Esophagus (tissue), 2 donors: ENCODE data around the gene GNB1L. TPM values are rescaled to one million over a fixed set of nuclear protein-coding genes. Genes with fewer than 3 reads are reported as not detected.

Source experiments
- H3K27ac ChIP-seq, 2 donors: one replicate each; pipeline ENCODE4 v1.5.1; 2013; ENCODE audit warnings: low read depth in 2 of 2, mild to moderate bottlenecking in 2 of 2, inconsistent platforms in 1 of 2, low read length in 1 of 2, moderate library complexity in 1 of 2
- H3K27me3 ChIP-seq, 2 donors: one replicate each; pipeline ENCODE4 v1.6.1; 2013; ENCODE audit warnings: low read length in 2 of 2, control low read depth in 1 of 2, mild to moderate bottlenecking in 1 of 2; ENCODE audit not compliant: insufficient read depth in 2 of 2, control insufficient read depth in 1 of 2
- H3K36me3 ChIP-seq, 2 donors: one replicate each; pipeline ENCODE4 v1.6.1; 2013; ENCODE audit warnings: low read length in 1 of 2; ENCODE audit not compliant: control insufficient read depth in 2 of 2, insufficient read depth in 2 of 2
- H3K4me1 ChIP-seq, 2 donors: one replicate each; pipeline ENCODE4 v1.6.1; 2013; ENCODE audit warnings: low read length in 1 of 2; ENCODE audit not compliant: control insufficient read depth in 2 of 2, insufficient read depth in 2 of 2
- H3K4me3 ChIP-seq, 2 donors: one replicate each; pipeline ENCODE4 v1.5.1; 2013; ENCODE audit warnings: low read length in 2 of 2, mild to moderate bottlenecking in 2 of 2, low read depth in 1 of 2, moderate library complexity in 1 of 2
- H3K9me3 ChIP-seq, 2 donors: one replicate each; pipeline ENCODE4 v1.6.1; 2013; ENCODE audit warnings: mild to moderate bottlenecking in 2 of 2, low read depth in 1 of 2, low read length in 1 of 2, moderate library complexity in 1 of 2; ENCODE audit not compliant: control insufficient read depth in 2 of 2, insufficient read depth in 1 of 2
- WGBS, 2 donors: extraction: QIAGEN DNeasy Blood & Tissue Kit; methylation state at CpG; one replicate each; pipeline ENCODE4 v1.1.7; 2013; 5-methylcytosine and 5-hydroxymethylcytosine counted together
- polyA plus RNA-seq, 2 donors: library from polyadenylated mRNA; stranded (reverse); fragments of 200-250 nt; gene quantifications; one replicate each; pipeline ENCODE4 v1.2.3, GENCODE V29; 2013
- donor health status: healthy with polysubstance abuse.
- donor health status: Bipolar disorder and iron deficiency.

GNB1L gene
- polyA plus RNA-seq, 2 donors, result 4.7 to 6.6 TPM

DNA sequence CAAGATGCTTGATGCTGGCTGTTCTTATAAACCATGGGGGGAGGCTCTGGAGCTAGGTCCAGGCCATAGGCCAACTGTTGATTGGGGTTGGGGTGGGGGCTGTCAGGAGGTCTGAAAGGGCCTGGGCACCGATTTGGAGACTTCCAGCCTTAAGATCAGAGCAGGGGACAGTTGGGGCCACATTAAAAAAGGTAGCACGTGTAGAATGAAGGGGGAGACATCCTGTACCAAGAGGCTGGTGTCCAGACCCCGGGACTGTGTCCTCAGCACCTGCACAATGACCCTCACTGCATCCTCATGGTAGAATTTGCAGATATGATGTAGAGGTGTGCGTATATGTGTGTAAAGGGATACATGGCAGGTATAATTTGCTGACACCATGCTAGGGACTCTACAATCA lies 106.5 kb downstream of the GNB1L start:
- WGBS, 2 donors, result 75 to 78% methylated on average over 4 of the region's 4 CpGs

DNA sequence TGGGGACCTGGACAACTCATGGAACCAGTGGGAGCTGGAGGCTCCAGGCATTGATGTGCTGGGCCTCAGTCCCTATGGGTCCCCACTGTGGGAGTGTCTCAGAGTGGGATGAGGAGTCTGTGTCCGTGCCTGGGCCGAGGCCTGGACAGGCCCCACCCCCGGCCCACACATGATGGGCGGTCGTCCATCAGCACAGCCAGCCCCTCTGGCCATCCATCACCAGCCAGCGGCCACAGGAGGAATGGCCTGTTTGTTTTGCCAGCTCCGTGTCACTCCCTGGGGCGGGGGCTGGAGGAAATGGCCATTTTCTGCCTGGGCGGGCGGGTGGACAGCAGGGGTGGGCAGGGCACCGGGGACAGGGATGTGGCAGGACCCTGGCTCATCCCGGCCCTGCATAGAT lies 107.1 kb downstream of the GNB1L start:
- no peaks in the 10 kb centered on the region for H3K36me3 ChIP-seq
- no peak overlapping the region for H3K27ac ChIP-seq
- no peak overlapping the region for H3K4me3 ChIP-seq
- H3K27me3 ChIP-seq, result no peaks in the 10 kb centered on the region
- H3K9me3 ChIP-seq, result no peaks in the 10 kb centered on the region
- no peaks in the 10 kb centered on the region for H3K4me1 ChIP-seq
- WGBS, 2 donors, result 75 to 83% methylated on average over 12 of the region's 12 CpGs

More for the DNA sequence above, 106.5 kb downstream of the GNB1L start:
- Histone ChIP-seq H3K27me3 (no peaks in the 10 kb centered on the region), H3K9me3 (no peaks in the 10 kb centered on the region), H3K4me3 (no peak overlapping the region), H3K36me3 (no peaks in the 10 kb centered on the region), H3K27ac (no peak overlapping the region), H3K4me1 (no peaks in the 10 kb centered on the region)

DNA sequence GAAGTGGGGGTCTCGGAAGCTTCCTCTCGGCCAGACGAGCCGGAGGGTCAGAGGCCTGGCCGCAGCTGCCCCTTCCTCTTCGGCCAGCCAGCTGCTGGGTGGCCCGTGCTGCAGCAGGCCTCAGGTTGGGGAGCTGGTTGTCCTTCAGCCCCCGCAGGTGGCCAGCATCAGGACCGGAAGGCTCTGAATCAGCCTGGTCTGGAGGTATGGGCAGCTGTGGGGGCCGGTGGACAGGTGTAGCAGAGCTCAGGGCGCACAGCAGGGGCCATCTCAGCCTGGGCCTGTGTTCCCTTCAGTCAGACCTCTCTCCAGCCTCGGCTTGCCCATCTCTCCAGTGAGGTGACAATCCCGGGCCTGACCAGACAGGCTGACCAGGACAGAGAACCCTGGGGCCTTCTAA lies 107.9 kb downstream of the GNB1L start:
- Histone ChIP-seq H3K27ac (no peak overlapping the region), H3K4me3 (no peak overlapping the region), H3K27me3 (no peaks in the 10 kb centered on the region), H3K4me1 (no peaks in the 10 kb centered on the region), H3K9me3 (no peaks in the 10 kb centered on the region), H3K36me3 (no peaks in the 10 kb centered on the region)
- 90 to 93% methylated on average over 13 of the region's 13 CpGs for WGBS, 2 donors

DNA sequence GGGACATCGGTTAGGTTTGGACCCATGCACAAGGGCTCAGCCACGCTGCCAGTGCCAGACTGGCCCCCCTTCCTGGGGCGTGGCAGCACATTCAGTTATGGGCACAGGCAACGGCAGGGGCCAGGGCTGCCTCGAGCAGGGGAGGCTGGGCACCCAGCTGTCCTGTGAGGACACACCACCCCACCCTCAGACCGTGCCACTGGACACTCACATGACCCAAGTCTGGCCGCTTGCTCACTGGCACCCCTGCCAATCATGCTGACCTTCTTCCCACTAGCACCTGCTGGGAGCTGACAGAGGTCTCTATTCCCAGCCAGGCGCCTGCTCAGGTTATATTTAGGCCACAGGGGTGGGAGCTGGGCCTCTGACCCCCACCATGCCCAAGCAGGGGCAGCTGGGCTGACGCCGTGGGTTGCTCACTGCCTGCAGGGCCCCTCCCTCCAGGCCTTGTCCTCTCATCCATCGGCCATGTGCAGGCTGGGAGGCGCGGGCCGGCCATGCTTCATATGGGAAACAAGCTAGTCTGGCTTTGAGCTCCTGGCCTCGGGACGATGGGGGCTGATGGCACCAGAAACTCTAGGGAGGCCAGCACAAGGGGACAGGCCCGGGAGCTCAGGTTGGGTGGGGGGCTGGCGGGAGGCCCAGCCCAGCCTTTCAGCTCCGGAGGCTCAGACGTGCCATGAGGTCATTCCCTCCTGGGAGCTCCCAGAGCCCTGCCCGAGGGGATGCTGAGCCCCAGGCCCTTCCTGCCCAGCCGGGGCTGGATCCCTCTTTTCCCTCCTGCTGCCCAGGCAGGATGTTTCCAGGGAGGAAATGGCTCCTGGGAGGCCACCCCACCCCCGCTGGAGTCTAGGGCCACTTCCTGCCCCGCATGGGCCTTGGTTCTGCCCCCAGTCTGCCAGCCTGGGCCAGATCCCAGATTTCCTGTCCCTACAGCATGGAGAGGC lies 109.2 kb downstream of the GNB1L start:
- Histone ChIP-seq H3K4me1 (no peaks in the 10 kb centered on the region), H3K9me3 (no peaks in the 10 kb centered on the region)
- WGBS, 2 donors, result 54 to 55% methylated on average over 22 to 24 of the region's 24 CpGs

DNA sequence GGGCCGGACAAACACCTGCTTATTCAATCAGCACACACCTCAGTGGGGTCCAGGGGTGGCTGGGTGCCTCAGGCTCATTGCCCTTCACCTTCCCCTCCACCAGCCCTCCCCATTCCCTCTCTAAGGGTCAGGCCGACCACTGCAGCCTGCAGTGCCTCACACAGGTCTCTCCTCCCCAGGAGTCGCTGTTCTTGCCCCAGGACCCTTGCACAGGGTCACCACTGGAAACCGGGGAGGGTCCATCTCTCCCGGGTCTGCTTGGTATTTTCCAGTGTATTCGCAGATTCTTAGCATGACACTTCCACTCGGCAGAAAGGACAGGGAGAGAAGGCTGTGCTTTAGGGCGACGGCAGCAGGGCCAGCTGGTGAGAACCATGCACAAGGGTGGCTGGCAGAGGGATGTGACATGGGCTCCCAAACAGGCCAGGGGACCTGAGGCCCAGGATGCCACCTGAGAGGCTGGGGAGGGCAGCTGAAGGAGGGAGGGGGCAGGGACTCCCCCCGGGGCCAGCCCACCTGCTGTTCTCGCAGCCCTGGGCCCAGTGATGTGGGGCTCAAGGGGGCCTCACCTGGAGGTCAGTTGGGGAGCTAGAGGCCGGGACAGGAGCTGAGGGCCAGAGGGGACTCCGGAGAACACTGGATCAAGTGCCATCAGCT lies 110.2 kb downstream of the GNB1L start:
- H3K4me3 ChIP-seq, result no peak overlapping the region
- 85% methylated on average over 13 of the region's 13 CpGs for WGBS, 2 donors

More for the DNA sequence above, 109.2 kb downstream of the GNB1L start:
- Histone ChIP-seq H3K27ac (no peak overlapping the region), H3K27me3 (no peaks in the 10 kb centered on the region), H3K36me3 (no peaks in the 10 kb centered on the region), H3K4me3 (no peak overlapping the region)

DNA sequence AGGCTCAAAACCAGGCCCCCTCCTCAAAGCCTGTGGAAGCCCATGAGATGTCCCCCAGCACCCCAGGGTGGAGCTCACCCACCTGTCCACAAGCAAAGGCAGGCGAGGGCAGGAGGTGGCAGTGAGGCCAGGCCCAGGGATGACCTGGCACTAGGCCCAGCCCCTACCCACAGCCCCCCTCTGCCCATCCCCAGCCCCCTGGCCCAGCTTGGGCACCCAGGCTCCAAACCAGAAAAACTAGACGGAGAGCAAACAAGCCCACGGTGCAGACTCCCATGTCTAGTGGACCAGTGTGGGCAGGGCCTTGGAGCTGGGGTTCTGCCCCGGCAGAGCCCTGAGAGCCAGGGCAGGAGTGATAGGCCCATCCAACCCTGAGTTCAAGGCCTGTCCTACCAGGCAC lies 111.0 kb downstream of the GNB1L start:
- H3K27me3 ChIP-seq, result no peaks in the 10 kb centered on the region
- no peaks in the 10 kb centered on the region for H3K9me3 ChIP-seq
- peaks cover 0 to 2% of the 10 kb centered on the region in 2 donors for H3K4me1 ChIP-seq
- H3K36me3 ChIP-seq, result no peaks in the 10 kb centered on the region
- no peak overlapping the region for H3K4me3 ChIP-seq
- 61 to 64% methylated on average over 4 of the region's 4 CpGs for WGBS, 2 donors
- no peak overlapping the region for H3K27ac ChIP-seq

More for the DNA sequence above, 110.2 kb downstream of the GNB1L start:
- Histone ChIP-seq H3K27ac (no peak overlapping the region), H3K4me1 (no peaks in the 10 kb centered on the region), H3K36me3 (no peaks in the 10 kb centered on the region), H3K27me3 (no peaks in the 10 kb centered on the region), H3K9me3 (no peaks in the 10 kb centered on the region)

DNA sequence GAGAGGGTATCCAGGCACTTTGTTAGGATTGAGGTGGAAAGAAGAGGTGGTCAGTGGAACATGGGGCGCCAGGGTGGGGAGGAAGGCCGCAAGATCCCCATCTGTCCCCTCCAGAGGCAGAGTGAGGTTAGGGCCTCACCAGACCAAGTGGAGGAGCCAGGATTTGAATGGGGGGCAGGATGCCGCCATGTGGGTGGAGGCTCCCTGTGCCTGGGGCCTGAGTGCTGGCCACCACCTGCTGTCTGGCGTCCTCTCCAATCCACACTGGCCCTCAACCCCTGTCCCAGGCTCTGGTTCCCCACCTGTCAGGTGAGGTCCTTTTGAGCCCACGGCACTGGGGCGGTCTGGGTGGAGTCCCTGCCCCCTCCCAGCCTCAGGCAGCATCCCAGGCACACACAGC lies 111.6 kb downstream of the GNB1L start:
- no peaks in the 10 kb centered on the region for H3K36me3 ChIP-seq
- no peak overlapping the region for H3K4me3 ChIP-seq
- H3K9me3 ChIP-seq, result no peaks in the 10 kb centered on the region
- H3K27ac ChIP-seq, result no peak overlapping the region
- WGBS, 2 donors, result 86 to 91% methylated on average over 6 of the region's 6 CpGs
- H3K4me1 ChIP-seq, result peaks cover 0 to 2% of the 10 kb centered on the region in 2 donors
- no peaks in the 10 kb centered on the region for H3K27me3 ChIP-seq

DNA sequence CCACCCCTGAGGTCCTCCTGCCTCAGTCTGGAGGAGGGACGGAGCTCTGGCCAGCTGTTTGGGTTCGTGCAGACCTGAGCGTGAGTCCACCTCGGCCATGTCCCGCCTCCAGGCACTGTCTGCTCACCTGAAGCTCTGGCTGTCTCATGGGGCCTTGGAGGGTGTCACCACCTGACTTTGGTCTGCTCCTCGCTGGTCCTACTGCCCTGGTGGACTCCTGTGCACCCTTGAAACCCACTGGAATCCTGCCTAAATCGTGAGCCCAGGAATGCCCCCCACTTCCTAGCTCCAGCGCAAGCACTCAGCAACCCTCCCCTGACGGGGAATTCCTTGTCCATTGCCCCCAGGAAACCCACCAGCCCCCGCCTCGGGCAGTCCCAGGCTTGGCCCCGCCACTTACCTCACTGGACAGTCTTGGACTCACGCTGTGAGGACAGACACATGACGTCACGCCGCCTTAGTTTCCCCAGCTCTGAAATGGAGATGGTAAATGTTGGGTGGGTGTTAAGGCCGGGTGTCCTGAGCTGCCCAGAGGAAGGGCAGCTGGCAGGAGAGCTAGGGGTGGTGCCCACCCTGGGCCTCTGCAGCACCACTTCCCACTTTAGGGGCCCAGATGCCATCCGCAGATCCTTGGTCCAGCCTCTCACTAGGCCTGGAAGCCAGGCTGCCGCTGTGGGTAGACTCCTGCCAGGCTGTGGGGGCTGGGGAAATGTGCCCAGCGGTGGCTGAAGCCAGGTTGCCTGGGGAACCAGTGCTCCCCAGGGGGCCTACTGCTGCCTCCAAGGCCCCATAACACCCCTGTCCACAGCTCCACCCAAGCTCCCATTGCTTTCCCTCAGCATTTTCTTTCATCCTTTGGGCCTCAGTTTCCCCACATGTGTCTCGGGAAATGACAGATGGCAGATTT lies 112.3 kb downstream of the GNB1L start:
- Histone ChIP-seq H3K27ac (no peak overlapping the region), H3K9me3 (no peaks in the 10 kb centered on the region), H3K27me3 (no peaks in the 10 kb centered on the region), H3K4me3 (no peak overlapping the region), H3K36me3 (no peaks in the 10 kb centered on the region), H3K4me1 (peaks cover 0 to 2% of the 10 kb centered on the region in 2 donors)
- WGBS, 2 donors, result 90 to 91% methylated on average over 21 of the region's 21 CpGs

DNA sequence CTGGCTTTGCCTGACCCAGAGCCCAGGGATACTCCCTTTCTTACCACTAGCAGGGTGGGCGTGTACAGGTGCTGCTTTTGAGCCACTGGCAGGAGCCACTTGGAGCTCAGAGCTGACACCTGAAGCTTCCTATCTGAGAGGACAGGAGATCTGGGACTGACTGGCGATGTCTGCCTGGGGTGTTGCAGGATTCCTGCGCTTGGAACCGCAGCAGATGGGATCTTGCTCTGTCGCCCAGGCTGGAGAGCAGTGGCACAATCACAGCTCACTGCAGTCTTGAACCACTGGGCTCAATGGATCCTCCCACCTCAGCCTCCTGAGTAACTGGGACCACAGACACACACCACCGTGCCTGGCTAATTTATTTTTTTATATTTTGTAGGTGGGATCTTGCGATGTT lies 113.6 kb downstream of the GNB1L start:
- Histone ChIP-seq H3K4me1 (peaks cover 0 to 2% of the 10 kb centered on the region in 2 donors), H3K27ac (no peak overlapping the region), H3K36me3 (no peaks in the 10 kb centered on the region), H3K27me3 (no peaks in the 10 kb centered on the region), H3K4me3 (no peak overlapping the region), H3K9me3 (no peaks in the 10 kb centered on the region)
- 94 to 95% methylated on average over 7 of the region's 7 CpGs for WGBS, 2 donors
